Measurements from ENCODE around the gene CCDC106.

The CCDC106 gene

GRCh38 chr19:55613930-55614710, 33.9 kb upstream of the CCDC106 start:
- DNase-seq (ENCODE audit: low spot score): no peak

- no peak for DNase-seq (ENCODE audit: low spot score)
Observed at GRCh38 chr19:55614711-55615542, 33.1 kb upstream of the CCDC106 start.

DNA sequence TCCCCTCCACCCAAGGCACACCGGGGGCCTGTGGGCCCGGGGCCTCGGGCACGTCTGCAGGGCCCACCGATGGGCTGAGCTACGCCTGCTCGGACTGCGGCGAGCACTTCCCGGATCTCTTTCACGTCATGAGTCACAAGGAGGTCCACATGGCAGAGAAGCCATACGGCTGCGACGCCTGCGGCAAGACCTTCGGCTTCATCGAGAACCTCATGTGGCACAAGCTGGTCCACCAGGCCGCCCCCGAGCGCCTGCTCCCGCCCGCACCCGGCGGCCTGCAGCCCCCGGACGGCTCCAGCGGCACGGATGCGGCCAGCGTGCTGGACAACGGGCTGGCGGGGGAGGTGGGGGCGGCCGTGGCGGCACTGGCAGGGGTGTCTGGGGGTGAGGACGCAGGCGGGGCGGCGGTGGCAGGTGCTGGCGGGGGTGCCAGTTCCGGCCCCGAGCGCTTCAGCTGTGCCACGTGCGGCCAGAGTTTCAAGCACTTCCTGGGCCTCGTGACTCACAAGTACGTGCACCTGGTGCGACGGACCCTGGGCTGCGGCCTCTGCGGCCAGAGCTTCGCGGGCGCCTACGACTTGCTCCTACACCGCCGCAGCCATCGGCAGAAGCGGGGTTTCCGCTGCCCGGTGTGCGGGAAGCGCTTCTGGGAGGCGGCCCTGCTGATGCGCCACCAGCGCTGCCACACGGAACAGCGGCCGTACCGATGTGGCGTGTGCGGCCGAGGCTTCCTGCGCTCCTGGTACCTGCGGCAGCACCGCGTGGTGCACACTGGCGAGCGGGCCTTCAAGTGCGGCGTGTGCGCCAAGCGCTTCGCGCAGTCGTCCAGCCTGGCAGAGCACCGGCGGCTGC, 32.2 kb upstream of the CCDC106 start:
- no peak for DNase-seq (ENCODE audit: low spot score)

DNA sequence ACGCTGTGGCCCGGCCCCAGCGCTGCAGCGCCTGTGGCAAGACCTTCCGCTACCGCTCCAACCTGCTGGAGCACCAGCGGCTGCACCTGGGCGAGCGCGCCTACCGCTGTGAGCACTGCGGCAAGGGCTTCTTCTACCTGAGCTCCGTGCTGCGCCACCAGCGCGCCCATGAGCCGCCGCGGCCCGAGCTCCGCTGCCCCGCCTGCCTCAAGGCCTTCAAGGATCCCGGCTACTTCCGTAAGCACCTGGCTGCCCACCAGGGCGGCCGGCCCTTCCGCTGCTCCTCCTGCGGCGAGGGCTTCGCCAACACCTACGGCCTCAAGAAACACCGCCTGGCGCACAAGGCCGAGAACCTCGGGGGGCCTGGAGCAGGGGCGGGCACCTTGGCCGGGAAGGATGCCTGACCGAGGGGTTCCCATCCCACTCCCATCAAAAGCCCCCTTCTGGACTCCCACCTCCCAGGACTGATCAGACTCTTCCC, 31.6 kb upstream of the CCDC106 start:
- no peak for DNase-seq (ENCODE audit: low spot score)

DNA sequence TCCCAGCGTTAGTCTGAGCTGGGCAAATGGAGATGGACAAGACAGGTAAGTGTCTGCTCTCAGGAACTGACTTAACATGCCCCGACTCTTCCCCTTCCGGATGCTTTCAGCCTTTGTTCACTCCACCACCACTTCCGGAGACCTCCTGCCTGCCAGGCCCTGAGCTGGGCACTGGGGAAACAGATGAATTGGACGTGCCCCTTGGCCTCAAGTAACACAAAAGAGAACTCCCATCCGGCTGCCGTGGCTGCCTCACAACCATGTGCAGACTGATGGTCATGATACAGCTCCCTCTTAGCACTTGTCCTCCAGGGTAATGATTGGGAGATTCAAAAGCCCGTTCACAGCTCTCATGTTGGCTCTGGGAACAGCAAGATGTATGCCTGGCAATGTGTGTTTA, 30.6 kb upstream of the CCDC106 start:
- no peak for DNase-seq (ENCODE audit: low spot score)

GRCh38 chr19:55618426-55618825, 29.6 kb upstream of the CCDC106 start:
- DNase-seq (ENCODE audit: low spot score): no peak

DNA sequence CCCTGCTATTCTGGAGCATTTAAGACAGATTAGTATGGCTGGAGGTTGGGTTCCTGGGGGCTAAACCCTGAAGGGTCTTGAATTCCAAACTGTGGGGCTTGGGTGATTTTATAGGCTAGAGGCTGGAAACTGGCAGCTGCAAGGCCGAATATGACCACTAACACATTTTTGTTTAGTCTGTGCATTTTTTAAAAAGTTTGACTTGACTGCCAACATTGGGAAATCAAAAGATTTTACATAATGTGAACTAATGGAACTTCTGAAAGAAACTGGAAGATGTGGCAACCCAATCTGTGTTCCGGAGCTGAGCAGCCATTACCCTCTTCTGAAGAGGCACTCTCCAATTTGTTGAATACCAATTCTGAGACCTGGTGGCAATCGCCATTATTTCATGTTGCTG, 28.7 kb upstream of the CCDC106 start:
- DNase-seq (ENCODE audit: low spot score): no peak

GRCh38 chr19:55620410-55621204, 27.4 kb upstream of the CCDC106 start:
- peak; percentile 13 for DNase-seq (ENCODE audit: low spot score)

DNA sequence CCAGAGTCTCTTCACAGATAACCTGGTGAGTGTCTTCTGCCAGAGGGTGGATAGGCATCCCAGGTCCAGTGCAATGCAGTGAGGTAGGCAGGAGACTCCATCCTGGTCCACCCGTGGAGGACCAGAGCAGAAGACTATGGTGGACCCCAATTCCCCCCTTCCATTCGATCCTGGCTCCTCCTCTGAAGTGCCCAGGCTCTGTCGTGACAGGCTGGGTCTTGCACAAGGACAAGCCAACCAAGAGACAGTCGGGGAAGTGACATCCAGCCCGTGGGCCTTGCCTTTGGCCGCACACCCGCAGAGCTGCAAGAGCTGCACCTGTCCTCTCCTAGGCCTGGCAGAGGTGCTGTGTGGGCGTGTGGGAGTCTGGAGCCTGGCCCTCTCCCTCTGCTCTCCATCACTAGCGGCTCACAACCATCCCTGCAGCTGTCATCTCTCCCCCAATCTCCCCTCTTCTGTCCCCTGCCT, 26.8 kb upstream of the CCDC106 start:
- no peak for DNase-seq (ENCODE audit: low spot score)

DNA sequence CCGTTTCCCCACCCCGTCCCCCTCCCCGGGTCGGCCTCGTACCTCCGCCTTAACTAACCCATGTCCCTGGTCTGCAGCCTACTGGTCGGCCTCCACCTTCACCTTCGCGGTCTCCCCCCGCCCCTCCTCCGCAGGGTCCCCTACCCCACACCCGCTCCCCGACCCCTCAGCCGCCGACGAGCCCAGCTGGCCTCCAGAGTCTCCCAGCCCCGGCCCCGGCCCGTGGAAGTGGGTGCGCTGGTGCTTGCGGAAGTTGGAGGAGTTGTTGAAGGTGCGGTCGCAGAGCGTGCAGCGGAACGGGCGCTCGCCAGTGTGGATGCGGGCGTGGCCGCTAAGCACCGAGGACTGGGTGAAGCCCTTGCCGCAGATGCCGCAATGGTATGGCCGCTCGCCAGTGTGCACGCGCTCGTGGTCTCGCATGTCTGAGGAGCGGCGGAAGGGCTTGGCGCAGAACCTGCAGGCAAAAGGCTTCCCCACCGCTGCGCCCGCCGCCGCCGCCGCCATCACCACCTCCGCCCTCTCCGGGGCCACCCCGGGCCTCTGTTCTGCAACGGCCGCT, 26.3 kb upstream of the CCDC106 start:
- DNase-seq (ENCODE audit: low spot score): no peak

DNA sequence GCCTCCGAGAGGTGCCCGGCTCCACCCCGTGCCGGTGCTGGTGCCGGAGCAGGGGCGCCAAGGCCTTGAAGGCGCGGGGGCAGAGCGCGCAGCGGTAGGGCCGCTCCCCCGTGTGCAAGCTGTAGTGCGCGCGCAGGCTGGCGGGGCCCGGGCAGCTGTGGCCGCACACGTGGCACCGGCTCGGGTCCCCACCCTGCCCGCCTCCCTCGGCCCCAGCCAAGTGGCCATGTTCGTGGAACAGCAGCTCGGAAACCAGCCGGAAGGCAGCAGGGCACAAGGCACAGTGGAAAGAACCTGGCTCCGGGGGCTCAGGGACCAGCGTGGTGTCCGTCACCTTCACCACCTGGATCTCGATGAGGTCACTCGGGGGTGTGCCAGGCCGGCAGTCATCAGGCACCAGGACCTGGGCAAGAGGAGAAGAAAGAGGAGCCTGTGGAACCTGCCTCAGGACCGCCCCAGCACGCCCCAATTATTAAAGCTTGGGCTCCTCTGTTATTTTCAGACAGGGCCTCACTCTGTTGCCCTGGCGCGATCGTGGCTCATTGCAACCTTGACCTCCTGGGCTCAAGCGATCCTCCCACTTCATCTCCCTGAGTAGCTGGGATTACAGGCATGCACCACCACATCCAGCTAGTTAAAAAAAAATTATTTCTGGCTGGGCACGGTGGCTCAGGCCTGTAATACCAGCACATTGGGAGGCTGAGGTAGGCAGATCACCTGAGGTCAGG, 25.6 kb upstream of the CCDC106 start:
- no peak for DNase-seq (ENCODE audit: low spot score)

DNA sequence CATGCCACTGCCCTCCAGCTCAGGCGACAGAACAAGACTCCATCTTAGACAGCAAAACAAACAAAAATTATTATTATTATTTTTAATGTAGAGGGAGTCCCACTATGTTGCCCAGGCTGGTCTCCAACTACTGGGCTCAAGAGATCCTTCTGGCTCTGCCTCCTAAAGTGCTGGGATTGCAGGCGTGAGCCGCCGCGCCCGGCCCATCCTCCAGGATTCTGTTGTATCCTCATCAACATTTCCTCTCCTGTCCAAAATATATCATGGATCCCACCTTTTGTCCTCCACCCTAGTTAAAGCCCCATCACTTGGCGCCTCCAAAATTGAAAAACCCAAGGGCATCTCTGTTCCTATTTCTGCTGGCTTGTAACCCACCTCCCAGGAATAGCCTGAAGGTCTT, 24.9 kb upstream of the CCDC106 start:
- DNase-seq (ENCODE audit: low spot score): no peak

DNA sequence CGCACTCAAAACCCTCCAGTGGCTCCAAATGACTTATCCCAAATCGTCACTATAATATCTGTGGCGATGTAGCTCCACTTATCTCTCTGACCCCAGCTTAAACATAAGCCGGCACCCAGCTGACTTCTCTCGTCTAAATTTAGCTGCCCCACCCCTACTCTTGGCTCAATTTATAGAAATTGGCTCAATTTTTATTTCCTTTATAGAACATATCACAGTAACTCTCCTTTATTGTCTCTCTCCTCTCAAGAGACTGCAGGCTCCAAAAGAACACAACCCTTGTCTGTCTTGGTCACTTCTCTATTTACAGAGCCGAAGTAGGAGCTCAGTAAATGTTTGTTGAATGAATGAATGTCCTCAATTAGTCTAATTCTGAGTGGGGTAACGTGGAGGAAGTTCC, 24.5 kb upstream of the CCDC106 start:
- no peak for DNase-seq (ENCODE audit: low spot score)

GRCh38 chr19:55624109-55625003, 23.7 kb upstream of the CCDC106 start, which contains the start of gene ZNF784:
ZNF784 (minus strand) TSS chr19:55624566; CDS start chr19:55624561, 5 bp downstream.
- peak; percentile 92 for DNase-seq (ENCODE audit: low spot score)

GRCh38 chr19:55625004-55625326, 23.0 kb upstream of the CCDC106 start:
- no peak for DNase-seq (ENCODE audit: low spot score)

DNA sequence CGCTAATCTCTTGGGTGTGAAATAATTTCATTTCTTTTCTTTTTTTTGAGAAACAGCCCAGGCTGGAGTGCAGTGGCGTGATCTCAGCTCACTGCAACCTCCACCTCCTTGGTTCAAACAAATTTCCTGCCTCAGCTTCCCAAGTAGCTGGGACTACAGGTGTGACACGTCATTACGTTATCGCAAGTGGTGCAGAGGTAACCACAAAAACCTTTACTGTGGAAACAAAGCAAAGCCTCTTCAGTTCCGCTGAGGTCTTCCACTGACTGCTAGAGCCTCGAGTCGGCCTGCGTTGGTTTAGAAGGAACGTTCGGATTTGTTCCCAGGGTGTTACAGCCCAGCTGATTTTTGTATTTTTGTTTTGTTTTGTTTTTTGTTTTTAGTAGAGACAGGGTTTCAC, 21.7 kb upstream of the CCDC106 start:
- DNase-seq (ENCODE audit: low spot score): peak; percentile 82

DNA sequence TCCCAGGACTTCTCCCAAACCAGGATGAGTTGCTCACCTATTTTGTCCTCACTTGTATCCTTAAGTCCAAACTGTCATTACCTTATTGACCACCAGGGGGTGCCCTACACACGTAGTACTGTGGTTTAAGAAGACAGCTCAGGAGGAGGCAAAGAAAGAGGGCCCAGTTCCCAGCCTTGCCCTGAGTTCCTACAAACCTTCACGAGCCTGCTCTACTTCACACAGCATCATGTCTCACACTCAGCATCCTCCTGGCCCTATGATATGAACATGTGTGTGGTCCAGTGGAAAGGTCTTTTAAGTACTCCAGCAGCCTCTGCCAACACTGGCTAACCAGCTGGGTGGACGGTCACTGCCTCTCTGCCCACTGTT, 15.6 kb upstream of the CCDC106 start:
- DNase-seq (ENCODE audit: low spot score): peak; percentile 90

DNA sequence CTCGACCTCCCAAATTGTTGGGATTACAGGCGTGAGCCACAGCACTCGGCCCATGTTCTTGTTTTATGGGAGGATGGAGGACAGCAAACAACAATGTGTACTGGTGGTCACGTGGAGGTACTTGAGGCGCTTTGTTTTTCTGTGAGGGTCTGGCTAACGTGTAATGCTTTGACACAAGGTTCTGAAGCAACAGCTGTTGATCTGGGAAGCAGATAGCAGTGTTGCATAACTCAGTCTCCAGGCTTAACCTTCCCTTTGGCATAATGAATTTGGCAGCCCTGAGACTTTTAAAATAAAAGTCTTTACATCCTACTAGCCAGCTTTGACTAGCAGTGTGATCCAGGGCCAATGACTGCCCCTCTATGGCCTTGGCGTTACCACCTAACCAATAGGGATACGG, 14.2 kb upstream of the CCDC106 start:
- no peak for DNase-seq (ENCODE audit: low spot score)

DNA sequence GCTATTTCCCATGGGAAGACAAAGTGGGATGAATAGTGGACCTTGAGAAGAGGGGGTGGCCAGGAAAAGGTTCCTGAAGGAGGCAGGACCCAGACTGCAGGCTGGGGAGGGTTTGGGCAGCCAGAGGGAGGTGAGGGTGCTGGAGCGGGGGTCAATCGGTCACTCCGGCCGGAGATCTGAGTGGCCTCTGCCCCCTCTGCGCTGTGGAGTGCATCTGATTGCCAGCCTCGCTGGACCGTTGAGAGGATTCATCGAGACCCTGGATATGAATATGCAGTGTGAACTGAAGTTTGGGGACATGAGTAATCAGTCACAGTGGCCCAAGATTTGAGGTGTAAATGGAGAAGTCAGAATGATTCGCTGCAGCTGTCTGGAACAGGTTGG, 12.7 kb upstream of the CCDC106 start:
- no peak for DNase-seq (ENCODE audit: low spot score)
